ENCODE data around the gene POLR2L.

The POLR2L gene

DNA sequence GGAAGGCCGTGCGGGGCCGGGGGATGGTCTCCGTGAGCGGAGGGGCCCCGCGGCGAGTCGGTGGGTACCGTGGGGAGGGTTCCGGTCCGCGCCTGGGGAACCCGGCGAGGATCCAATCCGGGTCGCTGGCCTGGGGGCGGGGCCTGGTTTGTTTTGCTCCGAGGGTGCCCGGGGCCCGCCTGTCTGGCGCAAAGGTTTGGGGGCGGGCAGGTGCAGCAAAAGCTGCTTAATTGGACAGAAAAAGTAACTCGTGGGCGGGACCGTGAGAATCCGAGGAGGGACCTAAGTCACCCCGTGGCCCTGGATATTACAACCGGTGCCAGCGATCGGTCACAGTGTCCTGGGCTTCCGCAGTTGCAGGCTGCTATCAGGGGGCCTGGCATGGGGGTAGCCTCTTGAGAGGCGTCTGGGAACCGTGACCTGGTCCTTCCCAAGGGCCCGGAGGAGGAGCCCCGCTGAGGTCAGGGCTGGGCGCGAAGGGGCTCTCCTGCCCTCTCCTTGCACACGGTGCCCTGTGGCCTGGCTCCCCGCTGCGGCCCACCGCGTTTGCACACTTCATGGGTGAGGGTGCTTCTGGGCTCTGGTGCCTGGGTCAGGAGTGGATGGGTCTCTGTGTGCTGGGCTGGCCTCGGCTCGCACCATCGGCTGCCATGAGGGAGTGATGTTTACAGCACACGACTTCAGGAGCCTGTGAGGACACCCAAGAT is 22.2 kb downstream of the POLR2L start:
- Histone ChIP-seq H3K4me1 (ENCODE audit: control insufficient read depth in 1 of 2, insufficient read depth in 1 of 2, low read depth in 1 of 2, low read length in 1 of 2) (peaks cover 50 to 60% of the 10 kb centered on the region in 2 experiments), H3K36me3 (peaks cover 29% of the 10 kb centered on the region), H3K9me3 (no peaks in the 10 kb centered on the region), H3K4me3 (ENCODE audit: low read depth in 1 of 2, low read length in 1 of 2) (peak overlapping the region; percentile 91 to 94), H3K27ac (peak overlapping the region; percentile 100), H3K27me3 (no peaks in the 10 kb centered on the region)
- TF ChIP-seq, protein P1, sequence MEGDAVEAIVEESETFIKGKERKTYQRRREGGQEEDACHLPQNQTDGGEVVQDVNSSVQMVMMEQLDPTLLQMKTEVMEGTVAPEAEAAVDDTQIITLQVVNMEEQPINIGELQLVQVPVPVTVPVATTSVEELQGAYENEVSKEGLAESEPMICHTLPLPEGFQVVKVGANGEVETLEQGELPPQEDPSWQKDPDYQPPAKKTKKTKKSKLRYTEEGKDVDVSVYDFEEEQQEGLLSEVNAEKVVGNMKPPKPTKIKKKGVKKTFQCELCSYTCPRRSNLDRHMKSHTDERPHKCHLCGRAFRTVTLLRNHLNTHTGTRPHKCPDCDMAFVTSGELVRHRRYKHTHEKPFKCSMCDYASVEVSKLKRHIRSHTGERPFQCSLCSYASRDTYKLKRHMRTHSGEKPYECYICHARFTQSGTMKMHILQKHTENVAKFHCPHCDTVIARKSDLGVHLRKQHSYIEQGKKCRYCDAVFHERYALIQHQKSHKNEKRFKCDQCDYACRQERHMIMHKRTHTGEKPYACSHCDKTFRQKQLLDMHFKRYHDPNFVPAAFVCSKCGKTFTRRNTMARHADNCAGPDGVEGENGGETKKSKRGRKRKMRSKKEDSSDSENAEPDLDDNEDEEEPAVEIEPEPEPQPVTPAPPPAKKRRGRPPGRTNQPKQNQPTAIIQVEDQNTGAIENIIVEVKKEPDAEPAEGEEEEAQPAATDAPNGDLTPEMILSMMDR (IDR thresholded peaks at IDR 0.05): no peak

DNA sequence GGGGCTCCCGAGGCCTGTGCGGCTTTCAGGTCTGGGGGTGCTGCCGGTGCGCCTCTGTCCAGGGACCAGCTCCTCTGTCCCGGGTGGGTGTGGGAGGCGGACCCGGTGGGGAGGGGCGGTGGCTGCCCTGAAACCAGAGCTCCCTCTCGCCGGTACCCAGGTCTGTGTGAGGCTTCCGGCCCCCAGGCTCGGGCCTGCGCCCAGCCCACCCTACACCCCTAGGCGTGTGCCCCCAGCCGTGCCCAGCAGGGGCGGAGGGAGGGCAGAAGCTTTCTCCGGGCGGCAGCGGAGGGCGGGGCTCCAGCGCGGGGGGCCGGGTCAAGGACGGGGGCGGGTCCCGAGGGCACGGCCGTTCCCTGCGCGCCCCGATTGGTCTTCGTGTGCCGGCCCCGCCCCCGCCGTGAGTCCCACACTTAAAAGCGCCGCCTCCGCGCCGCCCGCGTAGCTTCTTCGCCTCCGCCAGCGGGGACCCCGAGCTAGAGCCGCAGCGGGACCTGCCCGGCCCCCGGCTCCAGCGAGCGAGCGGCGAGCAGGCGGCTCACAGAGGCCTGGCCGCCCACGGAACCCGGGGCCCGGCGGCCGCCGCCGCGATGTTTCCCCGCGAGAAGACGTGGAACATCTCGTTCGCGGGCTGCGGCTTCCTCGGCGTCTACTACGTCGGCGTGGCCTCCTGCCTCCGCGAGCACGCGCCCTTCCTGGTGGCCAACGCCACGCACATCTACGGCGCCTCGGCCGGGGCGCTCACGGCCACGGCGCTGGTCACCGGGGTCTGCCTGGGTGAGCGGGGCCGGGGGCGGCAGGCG is 23.0 kb downstream of the POLR2L start:
- Histone ChIP-seq H3K4me3 (ENCODE audit: low read depth in 1 of 2, low read length in 1 of 2) (peak overlapping the region; percentile 91 to 94), H3K27ac (peak overlapping the region; percentile 100), H3K4me1 (ENCODE audit: control insufficient read depth in 1 of 2, insufficient read depth in 1 of 2, low read depth in 1 of 2, low read length in 1 of 2) (peaks cover 46 to 54% of the 10 kb centered on the region in 2 experiments), H3K9me3 (no peaks in the 10 kb centered on the region), H3K27me3 (no peaks in the 10 kb centered on the region), H3K36me3 (peaks cover 22% of the 10 kb centered on the region)
- TF ChIP-seq, protein P1 (IDR thresholded peaks at IDR 0.05): peak; percentile 63

DNA sequence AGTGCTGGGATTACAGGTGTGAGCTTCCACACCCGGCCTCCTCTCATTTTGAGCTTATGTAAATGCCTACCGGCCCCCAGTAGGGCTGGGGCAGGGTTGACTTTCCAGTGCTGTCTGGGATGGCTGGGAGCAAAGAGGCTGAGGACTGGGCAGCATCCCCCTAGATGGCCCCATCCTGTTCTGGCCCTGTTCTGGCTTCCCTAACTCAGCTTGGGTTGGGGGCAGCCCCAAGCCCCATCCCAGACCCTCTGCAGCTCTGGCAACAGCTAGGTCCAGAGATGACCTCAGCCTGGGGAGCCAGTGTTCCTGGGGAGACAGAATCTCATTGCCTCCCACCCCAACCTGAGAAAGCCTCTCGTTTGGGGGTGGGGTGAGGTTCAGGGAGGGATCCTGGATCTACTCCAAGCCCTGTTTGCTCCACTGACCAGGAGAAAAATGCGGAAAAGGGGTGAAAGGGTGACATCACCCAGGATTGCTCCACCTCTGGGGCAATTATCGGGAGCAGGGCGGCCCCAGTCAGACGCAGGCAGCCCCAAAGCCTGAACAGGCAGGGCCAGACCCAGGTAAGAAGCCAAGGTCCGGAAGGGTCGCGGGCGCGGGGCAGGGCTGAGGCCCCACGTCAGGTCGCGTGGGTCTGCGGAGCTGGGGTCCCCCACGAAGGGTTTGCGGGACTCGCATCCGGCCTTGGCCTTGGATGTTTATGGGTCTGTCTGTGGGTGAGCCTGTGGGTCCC is 23.8 kb downstream of the POLR2L start, which contains the start of gene PNPLA2:
TSS of gene PNPLA2 (plus strand) at position 519 of the 733 bp plus-strand sequence. CDS start 805 bp downstream, outside the sequence.
- Histone ChIP-seq H3K4me3 (ENCODE audit: low read depth in 1 of 2, low read length in 1 of 2) (peak within 1 kb of the TSS; percentile 91 to 94), H3K4me1 (ENCODE audit: control insufficient read depth in 1 of 2, insufficient read depth in 1 of 2, low read depth in 1 of 2, low read length in 1 of 2) (peaks cover 43 to 46% of the 10 kb centered on the region in 2 experiments)

DNA sequence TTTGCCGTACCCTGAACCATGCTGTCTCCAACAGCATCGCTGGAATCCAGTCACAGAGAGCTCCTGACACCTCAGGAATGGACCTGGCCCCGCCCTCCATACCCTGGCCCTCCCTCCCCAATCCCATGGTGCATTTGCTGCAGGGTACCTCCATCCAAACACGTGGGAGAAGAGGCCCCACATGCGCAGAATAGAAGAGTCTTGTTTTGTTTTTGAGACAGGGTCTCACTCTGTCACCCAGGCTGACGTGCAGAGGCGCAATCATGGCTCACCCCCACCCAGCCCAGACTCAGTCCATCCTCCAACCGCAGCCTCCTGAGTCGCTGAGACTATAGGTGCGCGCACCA is 25.9 kb downstream of the POLR2L start:
- no peak overlapping the region for H3K4me3 ChIP-seq (ENCODE audit: low read depth in 1 of 2, low read length in 1 of 2)
- no peaks in the 10 kb centered on the region for H3K27me3 ChIP-seq
- peaks cover 19% of the 10 kb centered on the region for H3K36me3 ChIP-seq
- H3K4me1 ChIP-seq (ENCODE audit: control insufficient read depth in 1 of 2, insufficient read depth in 1 of 2, low read depth in 1 of 2, low read length in 1 of 2): peaks cover 27 to 28% of the 10 kb centered on the region in 2 experiments
- H3K27ac ChIP-seq: no peak overlapping the region
- no peaks in the 10 kb centered on the region for H3K9me3 ChIP-seq
- TF ChIP-seq, protein P1 (IDR thresholded peaks at IDR 0.05): no peak

More for the DNA sequence above, 23.8 kb downstream of the POLR2L start, which contains the start of gene PNPLA2:
- Histone ChIP-seq H3K36me3 (peaks cover 14% of the 10 kb centered on the region), H3K27ac (peak within 1 kb of the TSS; percentile 100), H3K27me3 (no peaks in the 10 kb centered on the region), H3K9me3 (no peaks in the 10 kb centered on the region)
- TF ChIP-seq, protein P1 (IDR thresholded peaks at IDR 0.05): no peak

- H3K4me1 ChIP-seq (ENCODE audit: control insufficient read depth in 1 of 2, insufficient read depth in 1 of 2, low read depth in 1 of 2, low read length in 1 of 2): peaks cover 27 to 28% of the 10 kb centered on the region in 2 experiments
- peaks cover 19% of the 10 kb centered on the region for H3K36me3 ChIP-seq
- H3K9me3 ChIP-seq: no peaks in the 10 kb centered on the region
- H3K4me3 ChIP-seq (ENCODE audit: low read depth in 1 of 2, low read length in 1 of 2): no peak overlapping the region
- H3K27me3 ChIP-seq: no peaks in the 10 kb centered on the region
- no peak overlapping the region for H3K27ac ChIP-seq
- TF ChIP-seq, protein P1 (IDR thresholded peaks at IDR 0.05): no peak
Observed at GRCh38 chr11:815675-816432, 26.5 kb downstream of the POLR2L start.

Measured in neutrophil (primary cell).